Measurements from ENCODE around the gene OXA1L. TPM values are rescaled to one million over a fixed set of nuclear protein-coding genes. Genes with fewer than 3 reads are reported as not detected.
"Not testable (repeated sequence)": the region's sequence is repeated elsewhere in the genome, so short reads cannot be mapped to it uniquely, and the experiment has no call there.

OXA1L gene
- total and polyA plus RNA-seq, 4 donors = 81.3 to 99.8 (median 97.2) TPM

DNA sequence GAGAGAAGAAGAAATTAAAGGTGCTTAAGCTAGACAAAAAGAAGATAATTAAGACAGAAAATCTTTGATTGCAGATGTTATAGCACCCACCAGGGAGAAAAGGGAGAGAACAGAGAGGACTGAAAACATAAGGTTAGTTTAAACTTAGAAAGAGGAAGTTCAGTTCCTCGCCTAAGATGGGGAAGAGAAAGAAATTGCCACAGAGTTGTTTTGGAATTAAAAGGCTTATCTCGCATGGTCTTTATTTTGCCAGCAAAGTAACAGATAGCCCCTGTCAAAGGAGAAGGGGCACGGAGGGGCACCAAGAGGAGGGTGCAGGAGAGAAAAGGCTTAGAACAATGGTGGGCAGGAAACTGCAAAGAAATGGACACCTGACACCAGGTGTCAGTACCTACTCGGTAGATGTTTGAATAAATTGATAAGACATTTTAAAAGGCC, 17.8 kb upstream of the OXA1L start:
- H3K4me3 ChIP-seq = no peak overlapping the region
- H3K27me3 ChIP-seq (ENCODE audit: control insufficient read depth in 3 of 3, insufficient read depth in 3 of 3, low read length in 2 of 3) = no peaks in the 10 kb centered on the region
- H3K9ac ChIP-seq (ENCODE audit: insufficient read depth in 1 of 2, low read length in 2 of 2) = no peak overlapping the region
- TF ChIP-seq, protein P1, sequence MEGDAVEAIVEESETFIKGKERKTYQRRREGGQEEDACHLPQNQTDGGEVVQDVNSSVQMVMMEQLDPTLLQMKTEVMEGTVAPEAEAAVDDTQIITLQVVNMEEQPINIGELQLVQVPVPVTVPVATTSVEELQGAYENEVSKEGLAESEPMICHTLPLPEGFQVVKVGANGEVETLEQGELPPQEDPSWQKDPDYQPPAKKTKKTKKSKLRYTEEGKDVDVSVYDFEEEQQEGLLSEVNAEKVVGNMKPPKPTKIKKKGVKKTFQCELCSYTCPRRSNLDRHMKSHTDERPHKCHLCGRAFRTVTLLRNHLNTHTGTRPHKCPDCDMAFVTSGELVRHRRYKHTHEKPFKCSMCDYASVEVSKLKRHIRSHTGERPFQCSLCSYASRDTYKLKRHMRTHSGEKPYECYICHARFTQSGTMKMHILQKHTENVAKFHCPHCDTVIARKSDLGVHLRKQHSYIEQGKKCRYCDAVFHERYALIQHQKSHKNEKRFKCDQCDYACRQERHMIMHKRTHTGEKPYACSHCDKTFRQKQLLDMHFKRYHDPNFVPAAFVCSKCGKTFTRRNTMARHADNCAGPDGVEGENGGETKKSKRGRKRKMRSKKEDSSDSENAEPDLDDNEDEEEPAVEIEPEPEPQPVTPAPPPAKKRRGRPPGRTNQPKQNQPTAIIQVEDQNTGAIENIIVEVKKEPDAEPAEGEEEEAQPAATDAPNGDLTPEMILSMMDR (IDR thresholded peaks at IDR 0.05; ENCODE audit: control extremely low read depth, extremely low read depth) = no peak
- DNase-seq = no peak
- no peak for ATAC-seq (ENCODE audit: insufficient read depth, low FRiP score)
- H3K4me1 ChIP-seq (ENCODE audit: control insufficient read depth in 5 of 5, insufficient read depth in 5 of 5, low read length in 5 of 5) = no peaks in the 10 kb centered on the region
- H3K27ac ChIP-seq (ENCODE audit: low read depth in 1 of 2, low read length in 1 of 2) = no peak overlapping the region
- H3K9me3 ChIP-seq (ENCODE audit: control insufficient read depth in 4 of 4, insufficient read depth in 3 of 4, low read length in 3 of 4) = no peaks in the 10 kb centered on the region
- WGBS, 2 donors = 16 to 23% methylated on average over 4 of the region's 4 CpGs
- no peaks in the 10 kb centered on the region for H3K36me3 ChIP-seq (ENCODE audit: control insufficient read depth in 4 of 4, insufficient read depth in 4 of 4, low read length in 4 of 4)

DNA sequence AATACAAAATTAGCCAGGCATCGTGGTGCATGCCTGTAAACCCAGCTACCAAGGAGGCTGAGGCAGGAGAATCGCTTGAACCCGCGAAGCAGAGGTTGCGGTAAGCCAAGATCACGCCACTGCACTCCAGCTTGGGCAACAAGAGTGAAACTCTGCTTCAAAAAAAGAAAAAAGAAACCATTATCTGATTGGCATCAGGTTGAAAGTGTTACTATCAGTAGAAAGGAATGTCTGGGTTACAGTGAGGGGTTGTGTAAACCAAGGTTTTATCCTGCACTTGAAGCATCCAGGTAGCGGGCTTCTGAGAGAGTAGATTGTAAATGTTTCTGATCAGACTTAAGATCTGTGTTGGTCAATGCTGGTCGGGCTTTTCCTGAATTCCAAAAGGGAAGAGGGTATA, 14.1 kb upstream of the OXA1L start:
- no peaks in the 10 kb centered on the region for H3K9me3 ChIP-seq (ENCODE audit: control insufficient read depth in 4 of 4, insufficient read depth in 3 of 4, low read length in 3 of 4)
- no peak overlapping the region for H3K4me3 ChIP-seq
- H3K9ac ChIP-seq (ENCODE audit: insufficient read depth in 1 of 2, low read length in 2 of 2) = no peak overlapping the region
- no peaks in the 10 kb centered on the region for H3K27me3 ChIP-seq (ENCODE audit: control insufficient read depth in 3 of 3, insufficient read depth in 3 of 3, low read length in 2 of 3)
- 66 to 86% methylated on average over 8 of the region's 8 CpGs for WGBS, 2 donors
- ATAC-seq (ENCODE audit: insufficient read depth, low FRiP score) (no peak), DNase-seq (peak in 1 of 3 donors; percentile 6)
- H3K36me3 ChIP-seq (ENCODE audit: control insufficient read depth in 4 of 4, insufficient read depth in 4 of 4, low read length in 4 of 4) = no peaks in the 10 kb centered on the region
- no peak overlapping the region for H3K27ac ChIP-seq (ENCODE audit: low read depth in 1 of 2, low read length in 1 of 2)
- no peaks in the 10 kb centered on the region for H3K4me1 ChIP-seq (ENCODE audit: control insufficient read depth in 5 of 5, insufficient read depth in 5 of 5, low read length in 5 of 5)
- TF ChIP-seq, protein P1 (IDR thresholded peaks at IDR 0.05; ENCODE audit: control extremely low read depth, extremely low read depth) = no peak

DNA sequence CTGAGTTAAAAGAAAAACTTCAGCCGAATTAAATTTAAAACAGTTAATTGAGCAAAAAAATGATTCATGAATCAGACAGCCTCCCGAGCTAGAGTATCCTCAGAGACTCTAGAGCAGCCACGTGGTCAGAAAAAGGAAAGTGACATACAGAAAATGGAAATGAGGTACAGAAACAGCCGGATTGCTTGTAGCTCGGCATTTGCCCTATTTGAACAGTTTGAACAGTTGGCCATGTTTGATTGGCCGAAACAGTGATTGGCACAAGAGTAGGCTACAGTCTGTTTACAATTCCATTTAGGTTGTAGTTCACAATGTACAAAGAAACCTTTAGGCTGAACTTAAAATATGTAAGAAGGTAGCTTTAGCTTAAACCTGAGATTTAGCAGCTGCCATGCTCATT, 12.9 kb upstream of the OXA1L start:
- no peaks in the 10 kb centered on the region for H3K9me3 ChIP-seq (ENCODE audit: control insufficient read depth in 4 of 4, insufficient read depth in 3 of 4, low read length in 3 of 4)
- ATAC-seq (ENCODE audit: insufficient read depth, low FRiP score) (no peak), DNase-seq (no peak)
- H3K9ac ChIP-seq (ENCODE audit: insufficient read depth in 1 of 2, low read length in 2 of 2) = no peak overlapping the region
- 68 to 71% methylated on average over 6 of the region's 6 CpGs for WGBS, 2 donors
- no peak overlapping the region for H3K4me3 ChIP-seq
- no peaks in the 10 kb centered on the region for H3K27me3 ChIP-seq (ENCODE audit: control insufficient read depth in 3 of 3, insufficient read depth in 3 of 3, low read length in 2 of 3)
- TF ChIP-seq, protein P1 (IDR thresholded peaks at IDR 0.05; ENCODE audit: control extremely low read depth, extremely low read depth) = no peak
- no peaks in the 10 kb centered on the region for H3K4me1 ChIP-seq (ENCODE audit: control insufficient read depth in 5 of 5, insufficient read depth in 5 of 5, low read length in 5 of 5)
- H3K27ac ChIP-seq (ENCODE audit: low read depth in 1 of 2, low read length in 1 of 2) = no peak overlapping the region
- H3K36me3 ChIP-seq (ENCODE audit: control insufficient read depth in 4 of 4, insufficient read depth in 4 of 4, low read length in 4 of 4) = no peaks in the 10 kb centered on the region

DNA sequence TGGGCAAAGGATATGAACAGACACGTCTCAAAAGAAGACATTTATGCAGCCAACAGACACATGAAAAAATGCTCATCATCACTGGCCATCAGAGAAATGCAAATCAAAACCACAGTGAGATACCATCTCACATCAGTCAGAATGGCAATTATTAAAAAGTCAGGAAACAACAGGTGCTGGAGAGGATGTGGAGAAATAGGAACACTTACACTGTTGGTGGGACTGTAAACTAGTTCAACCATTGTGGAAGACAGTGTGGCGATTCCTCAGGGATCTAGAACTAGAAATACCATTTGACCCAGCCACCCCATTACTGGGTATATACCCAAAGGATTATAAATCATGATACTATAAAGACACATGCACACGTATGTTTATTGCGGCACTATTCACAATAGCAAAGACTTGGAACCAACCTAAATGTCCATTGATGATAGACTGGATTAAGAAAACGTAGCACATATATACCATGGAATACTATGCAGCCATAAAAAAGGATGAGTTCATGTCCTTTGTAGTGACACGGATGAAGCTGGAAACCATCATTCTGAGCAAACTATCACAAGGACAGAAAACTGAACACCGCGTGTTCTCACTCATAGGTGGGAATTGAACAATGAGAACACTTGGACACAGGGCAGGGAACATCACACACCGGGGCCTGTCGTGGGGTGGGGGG, 8.4 kb upstream of the OXA1L start:
- H3K36me3 ChIP-seq (ENCODE audit: control insufficient read depth in 4 of 4, insufficient read depth in 4 of 4, low read length in 4 of 4); H3K9ac ChIP-seq (ENCODE audit: insufficient read depth in 1 of 2, low read length in 2 of 2); H3K27ac ChIP-seq (ENCODE audit: low read depth in 1 of 2, low read length in 1 of 2); H3K4me3 ChIP-seq; H3K27me3 ChIP-seq (ENCODE audit: control insufficient read depth in 3 of 3, insufficient read depth in 3 of 3, low read length in 2 of 3); DNase-seq; H3K4me1 ChIP-seq (ENCODE audit: control insufficient read depth in 5 of 5, insufficient read depth in 5 of 5, low read length in 5 of 5); ATAC-seq (ENCODE audit: insufficient read depth, low FRiP score); H3K9me3 ChIP-seq (ENCODE audit: control insufficient read depth in 4 of 4, insufficient read depth in 3 of 4, low read length in 3 of 4): not testable (repeated sequence)
- 86 to 96% methylated on average over 9 of the region's 10 CpGs for WGBS, 2 donors

Data from lung (tissue), 12 donors.